ENCODE results near the gene PNPLA3. TPM values are rescaled to one million over a fixed set of nuclear protein-coding genes. Genes with fewer than 3 reads are reported as not detected.

The PNPLA3 gene
- total and polyA plus RNA-seq, 5 donors, result 0.15 to 1.0 (median 0.48) TPM; not detected in 2

DNA sequence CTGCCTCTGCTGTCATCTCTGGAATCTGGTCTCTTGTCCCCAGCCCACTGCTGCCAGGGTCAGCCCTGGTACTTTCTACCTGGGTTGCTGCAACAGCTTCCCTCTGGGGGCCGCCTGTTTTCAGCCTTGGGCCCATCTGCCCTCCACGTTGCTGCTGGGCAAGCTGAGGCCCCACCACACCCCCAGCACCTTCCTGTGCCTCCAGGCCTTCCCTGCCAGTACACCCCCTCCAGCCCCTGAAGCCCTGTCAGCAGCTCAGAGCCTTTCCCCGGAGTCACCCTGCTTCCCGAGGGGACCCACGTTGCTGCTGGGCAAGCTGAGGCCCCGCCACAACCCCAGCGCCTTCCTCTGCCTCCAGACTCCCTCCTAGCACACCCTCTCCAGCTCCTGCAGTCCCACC is 28.4 kb downstream of the PNPLA3 start:
- Histone ChIP-seq H3K9me3 (ENCODE audit: control insufficient read depth, low read length) (no peaks in the 10 kb centered on the region), H3K4me3 (ENCODE audit: low read length) (no peak overlapping the region), H3K4me1 (ENCODE audit: control insufficient read depth, insufficient read depth, low read length) (peaks cover 6% of the 10 kb centered on the region), H3K27me3 (ENCODE audit: control insufficient read depth, insufficient read depth) (no peaks in the 10 kb centered on the region), H3K27ac (ENCODE audit: low read length) (no peak overlapping the region)
- 53% methylated on average over 7 of the region's 7 CpGs for WGBS
- intact Hi-C loops (cut with DNase I), result no loop called here
- ATAC-seq, result no peak
- no peak for DNase-seq

DNA sequence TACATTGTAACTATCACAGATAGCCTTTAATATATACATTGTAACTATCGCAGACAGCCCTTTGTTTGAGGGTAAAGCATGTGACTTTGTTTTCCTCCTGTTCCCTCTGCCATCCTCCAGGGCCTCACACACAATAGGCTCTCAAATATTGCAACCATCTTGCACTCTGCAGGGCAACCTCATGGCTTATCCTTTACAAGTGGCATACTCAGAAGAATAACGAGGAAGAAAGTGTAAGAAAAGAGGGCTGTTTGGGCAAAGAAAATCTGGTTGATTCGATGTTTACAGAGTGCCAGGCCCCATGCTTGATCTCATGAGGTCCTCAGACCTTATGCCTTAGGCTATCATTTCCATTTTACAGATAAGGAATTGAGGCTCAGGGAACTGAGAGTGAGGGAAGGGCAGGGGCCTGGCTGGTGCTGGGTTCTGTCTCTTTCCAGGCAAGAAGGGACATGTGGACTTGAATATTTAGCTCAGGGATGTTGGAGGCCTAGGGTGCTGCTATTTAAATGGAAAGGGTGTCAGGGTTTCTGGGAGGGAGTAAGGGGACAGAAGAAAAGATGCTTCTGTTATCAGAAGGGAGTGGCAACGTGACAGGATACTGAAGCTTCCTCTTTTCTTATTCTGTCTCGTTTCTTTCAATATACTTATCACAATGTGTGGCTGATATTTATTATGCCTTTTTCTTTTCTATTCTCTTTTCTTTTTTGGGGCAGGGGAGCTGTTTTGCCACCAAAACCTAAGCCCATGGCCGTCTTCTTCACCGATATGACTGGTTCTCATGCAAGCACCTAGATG is 30.6 kb downstream of the PNPLA3 start:
- 39% methylated on average over 7 of the region's 7 CpGs for WGBS

DNA sequence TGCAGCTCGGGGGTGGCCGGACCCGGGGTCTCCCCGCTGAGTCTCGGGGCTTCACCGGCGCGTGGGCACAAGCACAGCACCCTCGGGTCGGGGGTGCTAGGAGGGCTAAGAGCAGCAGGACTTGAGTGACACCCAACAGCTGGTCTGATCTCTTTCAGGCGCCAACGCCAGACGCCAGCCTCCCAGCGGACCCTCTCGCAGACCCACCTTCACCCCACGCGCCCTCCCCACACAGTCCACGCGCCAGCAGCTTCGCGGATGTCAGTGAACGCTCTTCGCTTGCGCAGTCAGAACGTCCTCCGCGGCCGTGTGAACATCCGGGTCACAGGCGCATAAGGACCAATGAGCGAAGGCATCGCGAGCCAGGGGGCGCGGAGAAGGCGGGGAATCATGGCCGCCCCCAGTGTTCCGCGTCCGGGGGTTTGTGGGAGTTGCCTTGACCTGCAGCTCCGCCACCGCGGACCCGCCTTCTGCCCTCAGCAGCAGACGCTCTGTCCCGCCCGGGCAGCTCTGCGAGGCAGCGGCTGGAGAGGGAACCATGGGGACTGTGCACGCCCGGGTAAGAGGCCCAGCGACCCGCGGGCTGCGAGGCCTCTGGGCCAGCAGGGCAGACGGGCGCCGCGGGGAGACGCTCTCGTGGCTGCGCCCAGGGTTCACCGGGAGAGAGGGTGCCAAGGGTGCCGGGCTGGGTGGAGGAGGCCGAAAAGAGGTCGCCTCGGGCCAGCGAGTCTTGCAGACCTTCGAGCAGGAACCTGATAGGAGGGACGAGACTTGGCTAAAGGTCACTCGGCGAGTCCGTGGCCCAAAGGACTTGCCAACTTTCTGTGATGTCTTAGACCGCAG is 31.7 kb downstream of the PNPLA3 start, which contains the start of gene SAMM50:
SAMM50 (plus strand) TSS at position 403 of the 843 bp plus-strand sequence; CDS start at position 539, 136 bp downstream.
- Histone ChIP-seq H3K27me3 (ENCODE audit: control insufficient read depth, insufficient read depth) (no peaks in the 10 kb centered on the region), H3K27ac (ENCODE audit: low read length) (peak within 1 kb of the TSS; percentile 77), H3K4me3 (ENCODE audit: low read length) (peak within 1 kb of the TSS; percentile 69), H3K9me3 (ENCODE audit: control insufficient read depth, low read length) (no peaks in the 10 kb centered on the region), H3K4me1 (ENCODE audit: control insufficient read depth, insufficient read depth, low read length) (peaks cover 6% of the 10 kb centered on the region)
- intact Hi-C loops (cut with DNase I), result no loop called here
- under 1% methylated on average over 74 of the region's 74 CpGs for WGBS
- DNase-seq (peak; percentile 96 to 98 (median 97)), ATAC-seq (peak; percentile 99)

More for the DNA sequence above, 30.6 kb downstream of the PNPLA3 start:
- H3K4me3 ChIP-seq (ENCODE audit: low read length), result peak overlapping the region; percentile 69
- ATAC-seq (no peak), DNase-seq (no peak)
- intact Hi-C loops (cut with DNase I), result no loop called here
- H3K27me3 ChIP-seq (ENCODE audit: control insufficient read depth, insufficient read depth), result no peaks in the 10 kb centered on the region
- no peak overlapping the region for H3K27ac ChIP-seq (ENCODE audit: low read length)
- no peaks in the 10 kb centered on the region for H3K9me3 ChIP-seq (ENCODE audit: control insufficient read depth, low read length)
- H3K4me1 ChIP-seq (ENCODE audit: control insufficient read depth, insufficient read depth, low read length), result peaks cover 6% of the 10 kb centered on the region

DNA sequence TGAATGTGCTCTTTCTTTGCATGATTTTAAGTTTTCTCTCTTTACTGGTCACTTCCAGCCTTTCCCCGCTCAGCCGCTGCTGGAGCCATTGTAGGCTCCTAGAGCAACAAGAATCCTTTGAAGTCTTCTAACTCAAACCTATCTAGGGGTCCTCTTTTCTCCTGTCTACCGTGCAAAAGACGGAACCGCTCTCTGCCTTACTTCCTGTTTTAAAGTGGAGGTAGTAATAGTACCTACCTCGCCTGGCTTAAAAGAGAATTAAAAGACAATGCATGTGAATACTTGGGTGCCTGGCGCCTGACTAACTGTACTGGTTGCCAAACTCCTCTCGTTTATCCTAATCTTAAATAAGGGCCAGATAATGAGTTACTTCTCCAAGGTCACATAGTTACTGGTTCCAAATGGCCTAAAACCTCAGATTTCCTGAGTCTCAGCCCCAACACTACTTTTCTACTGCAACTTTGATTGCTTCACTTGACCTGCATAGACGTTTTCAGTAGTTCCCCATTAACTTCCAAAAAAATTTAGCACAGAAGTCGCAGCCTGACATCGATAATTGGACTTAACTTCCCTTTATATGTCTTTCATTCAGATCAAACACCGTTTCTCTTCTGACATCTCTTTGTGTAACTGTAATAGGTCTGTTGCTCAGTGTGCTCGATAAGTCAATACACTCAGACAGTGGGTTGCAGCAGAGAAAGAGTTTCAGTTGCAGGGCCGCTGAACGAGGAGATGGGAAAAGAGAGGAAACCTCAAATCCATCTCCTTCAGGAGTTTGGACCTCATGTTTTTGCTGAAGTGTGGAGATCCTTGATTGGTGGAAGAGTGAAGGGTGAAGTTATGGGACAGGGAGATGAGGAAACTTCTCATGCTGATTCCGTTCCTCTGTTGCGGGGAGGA is 32.5 kb downstream of the PNPLA3 start:
- H3K4me3 ChIP-seq (ENCODE audit: low read length), result peak overlapping the region; percentile 69
- peaks cover 9% of the 10 kb centered on the region for H3K4me1 ChIP-seq (ENCODE audit: control insufficient read depth, insufficient read depth, low read length)
- intact Hi-C loops (cut with DNase I), result no loop called here
- H3K27ac ChIP-seq (ENCODE audit: low read length), result peak overlapping the region; percentile 77
- peak in 1 of 2 donors; percentile 1 for ATAC-seq
- H3K9me3 ChIP-seq (ENCODE audit: control insufficient read depth, low read length), result no peaks in the 10 kb centered on the region
- 41% methylated on average over 17 of the region's 17 CpGs for WGBS
- no peak for DNase-seq
- H3K27me3 ChIP-seq (ENCODE audit: control insufficient read depth, insufficient read depth), result no peaks in the 10 kb centered on the region

DNA sequence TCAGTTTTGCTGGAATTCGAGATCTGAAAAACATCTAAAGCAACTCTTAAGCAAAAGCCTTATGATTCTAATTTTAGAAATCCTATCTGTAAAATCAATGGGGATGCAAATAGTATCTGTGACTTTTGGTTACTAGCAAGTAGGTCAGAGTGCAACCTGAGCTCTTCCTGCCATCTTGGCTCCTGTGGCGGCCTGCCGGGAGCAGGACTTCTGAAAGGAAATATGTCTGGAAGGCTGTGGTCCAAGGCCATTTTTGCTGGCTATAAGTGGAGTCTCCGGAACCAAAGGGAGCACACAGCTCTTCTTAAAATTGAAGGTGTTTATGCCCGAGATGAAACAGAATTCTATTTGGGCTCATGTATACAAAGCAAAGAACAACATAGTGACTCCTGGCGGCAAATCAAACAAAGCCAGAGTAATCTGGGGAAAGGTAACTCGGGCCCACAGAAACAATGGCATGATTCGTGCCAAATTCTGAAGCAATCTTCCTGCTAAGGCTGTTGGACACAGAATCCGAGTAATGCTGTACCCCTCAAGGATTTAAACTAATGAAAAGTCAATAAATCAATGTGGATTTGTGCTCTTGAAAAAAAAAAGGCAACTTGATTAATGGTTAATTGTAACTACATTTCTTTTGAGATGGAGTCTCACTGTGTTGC is 33.3 kb downstream of the PNPLA3 start:
- DNase-seq, result no peak

DNA sequence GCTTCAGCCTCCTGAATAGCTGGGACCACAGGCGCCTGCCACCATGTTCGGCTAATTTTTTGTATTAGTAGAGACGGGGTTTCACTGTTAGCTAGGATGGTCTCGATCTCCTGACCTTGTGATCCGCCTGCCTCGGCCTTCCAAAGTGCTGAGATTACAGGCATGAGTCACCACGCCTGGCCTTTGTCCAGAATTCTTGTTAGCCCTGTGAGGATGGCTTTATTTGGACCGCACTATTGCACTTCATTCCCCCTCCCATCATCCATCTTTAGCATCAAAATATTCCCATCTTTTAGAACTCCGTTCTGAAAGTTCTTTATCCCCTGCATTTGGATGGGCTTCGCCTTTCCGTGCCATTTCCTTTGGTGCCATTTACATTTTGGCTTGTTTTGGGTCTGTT is 34.3 kb downstream of the PNPLA3 start:
- Histone ChIP-seq H3K4me1 (ENCODE audit: control insufficient read depth, insufficient read depth, low read length) (peaks cover 9% of the 10 kb centered on the region), H3K4me3 (ENCODE audit: low read length) (no peak overlapping the region), H3K9me3 (ENCODE audit: control insufficient read depth, low read length) (no peaks in the 10 kb centered on the region), H3K27ac (ENCODE audit: low read length) (no peak overlapping the region), H3K27me3 (ENCODE audit: control insufficient read depth, insufficient read depth) (no peaks in the 10 kb centered on the region)
- intact Hi-C loops (cut with DNase I), result no loop called here
- no peak for DNase-seq
- WGBS, result 74% methylated on average over 11 of the region's 11 CpGs
- ATAC-seq, result no peak

More for the DNA sequence above, 33.3 kb downstream of the PNPLA3 start:
- peak overlapping the region; percentile 23 for H3K4me3 ChIP-seq (ENCODE audit: low read length)
- H3K27ac ChIP-seq (ENCODE audit: low read length), result no peak overlapping the region
- H3K9me3 ChIP-seq (ENCODE audit: control insufficient read depth, low read length), result no peaks in the 10 kb centered on the region
- intact Hi-C loops (cut with DNase I), result no loop called here
- peaks cover 9% of the 10 kb centered on the region for H3K4me1 ChIP-seq (ENCODE audit: control insufficient read depth, insufficient read depth, low read length)
- H3K27me3 ChIP-seq (ENCODE audit: control insufficient read depth, insufficient read depth), result no peaks in the 10 kb centered on the region
- 69% methylated on average over 9 of the region's 9 CpGs for WGBS
- ATAC-seq, result no peak

DNA sequence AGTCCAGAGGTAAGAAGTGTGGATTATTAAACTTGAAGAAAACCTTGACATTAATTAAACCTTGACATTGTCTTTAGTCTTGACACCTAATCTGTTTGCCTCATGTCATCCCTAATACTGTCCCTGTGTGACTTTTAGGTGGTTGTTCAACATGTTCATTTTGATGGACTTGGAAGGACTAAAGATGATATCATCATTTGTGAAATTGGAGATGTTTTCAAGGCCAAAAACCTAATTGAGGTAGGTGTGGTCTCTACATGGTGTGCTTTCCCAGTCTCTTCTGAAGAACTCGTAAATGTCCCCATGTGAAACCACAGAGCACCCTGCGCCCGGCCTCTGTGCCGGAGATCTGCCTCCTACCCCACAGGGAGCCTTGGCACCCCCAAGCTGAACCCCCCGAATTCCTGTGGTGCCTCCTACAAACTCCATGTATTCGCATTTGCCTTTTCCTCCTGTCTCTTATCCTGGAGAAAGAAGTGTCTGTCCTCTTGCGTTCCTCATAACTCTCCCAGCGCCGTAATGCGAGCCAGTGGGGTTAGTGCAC is 40.8 kb downstream of the PNPLA3 start:
- H3K27ac ChIP-seq (ENCODE audit: low read length), result no peak overlapping the region
- H3K27me3 ChIP-seq (ENCODE audit: control insufficient read depth, insufficient read depth), result no peaks in the 10 kb centered on the region
- no peaks in the 10 kb centered on the region for H3K9me3 ChIP-seq (ENCODE audit: control insufficient read depth, low read length)
- DNase-seq (no peak), ATAC-seq (no peak)
- WGBS, result 96% methylated on average over 10 of the region's 10 CpGs
- peaks cover 3% of the 10 kb centered on the region for H3K4me1 ChIP-seq (ENCODE audit: control insufficient read depth, insufficient read depth, low read length)
- H3K4me3 ChIP-seq (ENCODE audit: low read length), result no peak overlapping the region
- intact Hi-C loops (cut with DNase I), result no loop called here

DNA sequence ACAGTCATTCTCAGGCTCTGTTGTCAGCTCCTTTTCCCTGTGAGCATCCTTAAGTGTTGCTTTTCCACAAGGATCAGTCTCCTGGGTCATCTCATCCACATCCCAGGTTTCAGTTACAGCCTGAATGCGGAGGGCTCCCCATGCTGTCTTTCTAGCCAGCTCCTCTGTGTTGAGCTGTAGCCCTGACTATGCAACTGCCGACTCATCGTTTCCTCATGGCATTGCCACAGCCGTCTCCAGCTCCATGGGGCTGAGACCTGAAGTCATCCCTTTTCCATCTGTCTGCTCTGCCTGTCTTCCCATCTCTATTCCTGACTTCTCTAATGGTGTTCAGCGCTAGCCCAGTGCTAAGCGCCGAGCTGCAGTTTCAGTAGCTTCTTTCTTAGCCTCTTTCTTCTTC is 43.5 kb downstream of the PNPLA3 start:
- 94% methylated on average over 7 of the region's 7 CpGs for WGBS
- intact Hi-C loops (cut with DNase I), result no loop called here

DNA sequence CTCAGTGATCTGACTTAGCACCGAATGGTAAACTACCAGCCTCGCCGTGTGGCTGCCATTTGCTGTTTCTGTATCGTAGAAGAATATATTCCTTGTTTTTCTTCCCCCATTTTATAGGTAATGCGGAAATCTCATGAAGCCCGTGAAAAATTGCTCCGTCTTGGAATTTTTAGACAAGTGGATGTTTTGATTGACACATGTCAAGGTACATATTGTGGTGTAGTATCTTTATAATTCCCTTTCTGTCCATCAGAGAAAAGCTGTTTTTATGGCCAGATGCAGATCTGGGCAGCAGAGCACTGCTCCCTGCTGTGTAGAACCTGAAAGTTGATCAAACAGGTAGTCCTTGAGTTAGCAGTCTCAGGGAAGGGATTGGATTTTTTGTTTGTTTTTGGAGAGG is 45.0 kb downstream of the PNPLA3 start:
- H3K4me3 ChIP-seq (ENCODE audit: low read length), result no peak overlapping the region
- no peaks in the 10 kb centered on the region for H3K4me1 ChIP-seq (ENCODE audit: control insufficient read depth, insufficient read depth, low read length)
- H3K27me3 ChIP-seq (ENCODE audit: control insufficient read depth, insufficient read depth), result no peaks in the 10 kb centered on the region
- no peaks in the 10 kb centered on the region for H3K9me3 ChIP-seq (ENCODE audit: control insufficient read depth, low read length)
- DNase-seq (no peak), ATAC-seq (no peak)
- H3K27ac ChIP-seq (ENCODE audit: low read length), result no peak overlapping the region
- intact Hi-C loops (cut with DNase I), result no loop called here
- WGBS, result 96% methylated on average over 7 of the region's 7 CpGs

More for the DNA sequence above, 43.5 kb downstream of the PNPLA3 start:
- no peak for ATAC-seq
- Histone ChIP-seq H3K9me3 (ENCODE audit: control insufficient read depth, low read length) (no peaks in the 10 kb centered on the region), H3K4me3 (ENCODE audit: low read length) (no peak overlapping the region), H3K27ac (ENCODE audit: low read length) (no peak overlapping the region), H3K27me3 (ENCODE audit: control insufficient read depth, insufficient read depth) (no peaks in the 10 kb centered on the region), H3K4me1 (ENCODE audit: control insufficient read depth, insufficient read depth, low read length) (no peaks in the 10 kb centered on the region)
- no peak for DNase-seq

Data from right cardiac atrium (tissue), 5 donors.